MCF 10A (cell line): Measurements from ENCODE around the gene ARMC8. TPM values are rescaled to one million over a fixed set of nuclear protein-coding genes. Genes with fewer than 3 reads are reported as not detected.

ENCODE experiments used
- BruUV-seq: library from RNA; stranded (reverse); fragments of 400-500 nt; replicated peaks from 2 replicates; lab custom pipeline; 2021; lab: Mats Ljungman, UMichigan
- CTCF ChIA-PET: fragments of 300-600 bp; sonication (Branson Sonifier 250); formaldehyde crosslinking; extraction: SDS; loops from one replicate; lab custom pipeline; 2021; ENCODE audit warnings: antibody characterized with exemption, inconsistent platforms; lab: Yijun Ruan, JAX
- POLR2A ChIA-PET: fragments of 300-600, 350-650 bp; sonication (Branson Sonifier 250); formaldehyde crosslinking; extraction: SDS; loops from one replicate; lab custom pipeline; 2020; ENCODE audit warnings: antibody characterized with exemption, inconsistent platforms; lab: Yijun Ruan, JAX
- DNase-seq: peaks from one replicate; pipeline ENCODE4 v3.0.0-alpha.2; 2018; ENCODE audit not compliant: unreplicated experiment
- H3K27ac Mint-ChIP-seq: one replicate; pipeline ENCODE4 v1.8.0; 2022; ENCODE audit warnings: mild to moderate bottlenecking, low read depth, mixed read lengths; ENCODE audit not compliant: unreplicated experiment
- H3K27me3 Mint-ChIP-seq: one replicate; pipeline ENCODE4 v1.8.0; 2022; ENCODE audit warnings: mixed read lengths; ENCODE audit not compliant: insufficient read depth, unreplicated experiment
- H3K36me3 Mint-ChIP-seq: one replicate; pipeline ENCODE4 v1.8.0; 2022; ENCODE audit warnings: mild to moderate bottlenecking, moderate library complexity, mixed read lengths; ENCODE audit not compliant: insufficient read depth, unreplicated experiment
- H3K4me1 Mint-ChIP-seq: one replicate; pipeline ENCODE4 v1.8.0; 2022; ENCODE audit warnings: mixed read lengths; ENCODE audit not compliant: insufficient read depth, unreplicated experiment
- H3K4me3 Mint-ChIP-seq: one replicate; pipeline ENCODE4 v1.8.0; 2022; ENCODE audit warnings: mild to moderate bottlenecking, moderate library complexity, mixed read lengths; ENCODE audit not compliant: unreplicated experiment
- H3K9me3 Mint-ChIP-seq: one replicate; pipeline ENCODE4 v1.8.0; 2022; ENCODE audit warnings: mixed read lengths; ENCODE audit not compliant: unreplicated experiment
- intact Hi-C: fragments of 100-400 bp; cut with micrococcal nuclease; formaldehyde crosslinking; loops from 2 replicates; pipeline ENCODE4 v1.14.1; 2022
- total RNA-seq: library from RNA; stranded (reverse); gene quantifications from 2 replicates; pipeline ENCODE4 v1.2.3, GENCODE V29; 2022
- TF ChIP-seq, protein P1 (sequence below): fragments of 200-600 bp; IDR thresholded peaks from one replicate; pipeline ENCODE4 v1.8.0; 2022; ENCODE audit warnings: antibody characterized with exemption, mild to moderate bottlenecking; ENCODE audit not compliant: unreplicated experiment

ARMC8 gene
- total RNA-seq, 1 experiment from 2014 or later = 29.8 TPM

DNA sequence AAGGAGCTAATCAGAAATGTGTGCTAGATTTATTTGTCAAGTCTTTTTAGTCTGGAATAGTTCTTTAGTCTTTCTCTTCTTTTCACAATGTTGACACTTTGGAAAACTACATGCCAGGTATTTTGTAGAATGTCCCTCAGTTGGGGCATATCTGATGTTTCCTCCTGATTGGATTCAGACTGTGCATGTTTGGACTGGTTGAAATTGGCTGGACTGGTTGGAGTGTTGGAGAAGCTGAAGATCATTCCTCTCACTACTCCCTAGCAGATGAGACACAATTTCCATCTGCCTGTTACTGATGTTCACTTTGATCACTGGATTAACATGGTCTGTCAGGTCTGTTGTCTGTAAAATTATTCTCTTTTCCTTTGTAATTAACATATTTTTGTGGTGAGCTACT, 138.9 kb downstream of the ARMC8 start:
- DNase-seq = no peak
- TF ChIP-seq, protein P1, sequence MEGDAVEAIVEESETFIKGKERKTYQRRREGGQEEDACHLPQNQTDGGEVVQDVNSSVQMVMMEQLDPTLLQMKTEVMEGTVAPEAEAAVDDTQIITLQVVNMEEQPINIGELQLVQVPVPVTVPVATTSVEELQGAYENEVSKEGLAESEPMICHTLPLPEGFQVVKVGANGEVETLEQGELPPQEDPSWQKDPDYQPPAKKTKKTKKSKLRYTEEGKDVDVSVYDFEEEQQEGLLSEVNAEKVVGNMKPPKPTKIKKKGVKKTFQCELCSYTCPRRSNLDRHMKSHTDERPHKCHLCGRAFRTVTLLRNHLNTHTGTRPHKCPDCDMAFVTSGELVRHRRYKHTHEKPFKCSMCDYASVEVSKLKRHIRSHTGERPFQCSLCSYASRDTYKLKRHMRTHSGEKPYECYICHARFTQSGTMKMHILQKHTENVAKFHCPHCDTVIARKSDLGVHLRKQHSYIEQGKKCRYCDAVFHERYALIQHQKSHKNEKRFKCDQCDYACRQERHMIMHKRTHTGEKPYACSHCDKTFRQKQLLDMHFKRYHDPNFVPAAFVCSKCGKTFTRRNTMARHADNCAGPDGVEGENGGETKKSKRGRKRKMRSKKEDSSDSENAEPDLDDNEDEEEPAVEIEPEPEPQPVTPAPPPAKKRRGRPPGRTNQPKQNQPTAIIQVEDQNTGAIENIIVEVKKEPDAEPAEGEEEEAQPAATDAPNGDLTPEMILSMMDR = no peak
- Mint-ChIP-seq H3K36me3 (no peaks in the 10 kb centered on the region), H3K4me1 (peaks cover 9% of the 10 kb centered on the region), H3K27ac (no peak overlapping the region), H3K27me3 (no peaks in the 10 kb centered on the region), H3K4me3 (no peak overlapping the region), H3K9me3 (no peaks in the 10 kb centered on the region)
- BruUV-seq = no TSS peak
- intact Hi-C loops = no loop called here
- CTCF ChIA-PET = interaction anchor here (0.6 to 1.2 kb wide), 4 partner anchors 44 to 267 kb away, joined by 3 to 4 read pairs (median 3); no protein-coding TSS in a partner anchor
- POLR2A ChIA-PET = interaction anchor here (0.6 to 1.2 kb wide), 4 partner anchors 22 to 268 kb away, joined by 3 to 4 read pairs (median 4); partner anchors contain the start of genes CEP70 and MRAS

DNA sequence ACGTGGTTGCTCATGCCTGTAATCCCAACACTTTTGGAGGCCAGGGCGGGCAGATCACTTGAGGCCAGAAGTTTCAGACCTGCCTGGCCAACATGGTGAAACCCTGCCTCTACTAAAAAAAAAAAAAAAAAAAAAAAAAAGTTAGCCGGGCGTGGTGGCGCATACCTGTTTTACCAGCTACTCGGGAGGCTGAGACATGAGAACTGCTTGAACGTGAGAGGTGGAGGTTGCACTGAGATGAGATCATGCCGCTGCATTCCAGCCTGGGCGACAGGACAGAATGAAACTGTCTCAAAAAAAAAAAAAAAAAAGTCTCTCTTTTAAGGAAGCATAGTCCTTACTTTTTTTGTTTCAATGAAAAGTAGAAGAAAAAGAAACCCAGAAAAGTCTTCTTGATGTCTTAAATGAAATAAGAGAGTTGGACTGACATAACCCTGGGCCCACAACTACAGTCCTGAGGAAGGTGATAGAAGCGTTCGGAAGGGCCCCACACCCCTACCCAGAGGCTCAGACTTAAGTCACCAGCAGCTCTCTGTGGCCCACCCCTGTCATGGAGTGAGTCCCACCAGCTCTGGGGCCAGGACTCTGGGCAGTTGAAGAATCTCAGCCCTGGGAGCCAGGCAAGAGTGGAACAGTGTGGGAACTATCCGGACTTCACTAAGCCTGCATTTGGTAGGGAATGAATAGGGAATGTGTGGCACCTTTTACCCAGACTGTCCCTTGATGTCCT, 139.9 kb downstream of the ARMC8 start:
- no peaks in the 10 kb centered on the region for H3K27me3 Mint-ChIP-seq
- no peaks in the 10 kb centered on the region for H3K36me3 Mint-ChIP-seq
- intact Hi-C loops = no loop called here
- no TSS peak for BruUV-seq
- H3K27ac Mint-ChIP-seq = no peak overlapping the region
- no peak overlapping the region for H3K4me3 Mint-ChIP-seq
- no peak for DNase-seq
- H3K9me3 Mint-ChIP-seq = no peaks in the 10 kb centered on the region
- H3K4me1 Mint-ChIP-seq = peaks cover 9% of the 10 kb centered on the region
- TF ChIP-seq, protein P1 = no peak
- POLR2A ChIA-PET = interaction anchor here (0.7 to 1.2 kb wide), 3 partner anchors 21 to 110 kb away, joined by 3 read pairs; partner anchors contain the start of gene MRAS
- CTCF ChIA-PET = interaction anchor here (0.6 to 1.2 kb wide), 7 partner anchors 18 to 589 kb away, joined by 3 to 6 read pairs (median 4); partner anchors contain the start of gene ESYT3

DNA sequence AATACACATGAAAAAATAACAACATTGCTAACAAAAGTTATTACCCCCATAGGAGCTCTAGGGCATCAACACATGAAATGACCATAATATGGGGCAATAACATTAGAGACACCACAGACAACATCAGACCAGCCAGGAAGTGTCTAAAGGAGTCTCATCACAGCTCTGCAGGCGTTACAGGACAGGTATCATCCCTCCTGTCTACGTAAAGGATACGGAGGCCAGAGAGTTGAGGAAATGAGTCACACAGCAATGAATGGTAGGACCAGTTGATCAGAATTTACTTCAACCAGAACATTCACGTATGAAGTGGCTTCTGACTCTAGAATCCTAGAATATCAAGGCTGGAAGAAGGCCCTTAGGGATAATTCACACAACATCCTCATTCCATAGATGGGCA, 140.7 kb downstream of the ARMC8 start:
- Mint-ChIP-seq H3K27ac (no peak overlapping the region), H3K4me1 (peaks cover 9% of the 10 kb centered on the region), H3K27me3 (no peaks in the 10 kb centered on the region), H3K9me3 (no peaks in the 10 kb centered on the region), H3K36me3 (no peaks in the 10 kb centered on the region), H3K4me3 (no peak overlapping the region)
- ChIA-PET CTCF (interaction anchor here (0.7 to 1.7 kb wide), 7 partner anchors 9 to 588 kb away, joined by 3 to 6 read pairs (median 4); no protein-coding TSS in a partner anchor), POLR2A (interaction anchor here (0.7 kb wide), 1 partner anchor 102 kb away, joined by 3 read pairs; no protein-coding TSS in a partner anchor)
- peak; percentile 36 for DNase-seq
- BruUV-seq = no TSS peak
- TF ChIP-seq, protein P1 = no peak
- intact Hi-C loops = no loop called here

DNA sequence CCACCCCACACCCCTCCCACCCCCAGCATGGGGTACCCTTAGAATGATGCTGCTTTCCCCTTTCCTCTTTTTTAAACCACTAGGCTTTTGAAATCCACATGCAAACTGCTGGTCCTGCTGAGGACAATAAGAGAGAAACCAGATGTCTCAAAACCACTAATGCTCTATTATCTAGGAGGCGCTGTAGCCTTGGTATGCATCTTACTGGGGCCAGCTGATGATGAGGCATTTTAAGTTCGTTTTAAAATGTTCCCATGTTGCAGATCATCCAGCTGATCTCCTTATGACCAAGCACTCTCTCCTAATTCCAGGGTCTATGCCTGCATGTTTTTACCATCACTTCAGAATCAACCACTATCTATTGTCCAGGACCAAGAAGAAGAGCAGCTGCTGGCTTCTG, 141.2 kb downstream of the ARMC8 start:
- no peaks in the 10 kb centered on the region for H3K27me3 Mint-ChIP-seq
- DNase-seq = no peak
- no peaks in the 10 kb centered on the region for H3K9me3 Mint-ChIP-seq
- TF ChIP-seq, protein P1 = no peak
- peaks cover 9% of the 10 kb centered on the region for H3K4me1 Mint-ChIP-seq
- no TSS peak for BruUV-seq
- ChIA-PET POLR2A (interaction anchor here (1.2 kb wide), 1 partner anchor 141 kb away, joined by 3 read pairs; no protein-coding TSS in a partner anchor), CTCF (interaction anchor here (0.7 to 1.7 kb wide), 18 partner anchors 9 to 594 kb away, joined by 3 to 6 read pairs (median 4); no protein-coding TSS in a partner anchor)
- H3K4me3 Mint-ChIP-seq = no peak overlapping the region
- intact Hi-C loops = no loop called here
- H3K36me3 Mint-ChIP-seq = no peaks in the 10 kb centered on the region
- H3K27ac Mint-ChIP-seq = no peak overlapping the region
